ENCODE data around the gene CRIP2. TPM values are rescaled to one million over a fixed set of nuclear protein-coding genes. Genes with fewer than 3 reads are reported as not detected.
A peak's percentile ranks its signal among the peaks of the same experiment; 100 is the strongest.

Gene CRIP2, protein sequence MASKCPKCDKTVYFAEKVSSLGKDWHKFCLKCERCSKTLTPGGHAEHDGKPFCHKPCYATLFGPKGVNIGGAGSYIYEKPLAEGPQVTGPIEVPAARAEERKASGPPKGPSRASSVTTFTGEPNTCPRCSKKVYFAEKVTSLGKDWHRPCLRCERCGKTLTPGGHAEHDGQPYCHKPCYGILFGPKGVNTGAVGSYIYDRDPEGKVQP
- 23.8 TPM for total RNA-seq

DNA sequence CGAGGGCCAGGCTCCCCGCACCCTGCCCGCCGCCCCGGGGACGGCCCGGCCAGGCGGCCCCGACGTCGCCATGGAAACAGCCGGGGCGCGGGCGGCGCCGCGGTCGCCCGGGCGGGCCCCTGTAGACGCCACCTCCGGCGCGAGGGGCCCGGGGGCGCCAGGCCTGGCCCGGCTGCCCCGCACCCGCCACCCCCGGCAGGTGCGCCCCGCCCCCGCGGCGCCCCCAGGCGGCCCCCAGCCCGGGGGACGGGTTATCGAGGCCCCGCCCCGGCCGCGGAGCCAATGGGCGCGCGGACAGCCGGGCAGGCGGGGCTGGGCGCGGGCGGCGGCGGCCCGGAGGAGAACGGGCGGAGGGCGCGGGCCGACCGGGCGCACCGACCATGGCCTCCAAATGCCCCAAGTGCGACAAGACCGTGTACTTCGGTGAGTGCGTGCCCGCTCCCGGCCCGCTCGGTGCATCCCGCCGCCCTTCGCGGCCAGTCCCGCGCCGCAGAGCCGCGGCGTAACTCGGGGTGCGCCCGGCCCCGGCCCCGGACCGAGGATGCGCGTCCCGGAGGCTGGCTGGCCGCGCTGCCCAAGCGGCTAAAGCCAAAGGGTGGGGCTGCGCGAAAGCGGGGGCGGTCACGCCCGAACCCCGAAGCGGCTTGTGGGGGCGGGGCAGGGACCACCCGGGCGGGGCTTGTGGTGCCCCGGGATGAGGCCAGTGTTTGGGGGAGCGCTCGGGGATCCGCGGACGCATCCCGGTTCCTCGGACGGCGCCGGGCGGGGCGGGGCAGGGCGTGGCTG, at the start of gene CRIP2:
Gene CRIP2, plus strand, starts transcription at position 339 of the 786 bp plus-strand sequence. Its CDS starts 42 bp downstream, at position 381.
- no peak for DNase-seq (ENCODE audit: low spot score)
- peak; percentile 41 for ATAC-seq

DNA sequence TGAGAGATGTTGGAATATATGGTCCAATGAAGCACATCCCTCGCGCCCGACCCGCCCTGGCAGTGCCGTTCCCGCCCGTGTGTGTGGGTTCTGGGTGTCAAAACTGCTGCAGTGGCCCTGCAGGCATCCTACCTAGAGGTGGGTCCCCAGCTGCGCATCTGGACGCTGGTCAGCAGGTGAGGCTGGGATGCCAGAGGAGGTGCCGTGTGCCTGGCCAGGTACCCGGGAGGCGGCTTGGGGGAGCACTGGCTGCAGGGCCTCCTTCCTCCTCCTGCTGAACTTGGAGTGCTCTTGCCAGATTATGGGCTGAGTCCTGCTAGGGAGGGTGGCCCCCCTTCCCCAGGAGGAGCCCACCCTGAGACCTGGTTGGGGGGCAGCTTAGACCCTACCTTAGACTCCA, 49.8 kb upstream of the CRIP2 start:
- DNase-seq (ENCODE audit: low spot score), result no peak
- ATAC-seq, result no peak

DNA sequence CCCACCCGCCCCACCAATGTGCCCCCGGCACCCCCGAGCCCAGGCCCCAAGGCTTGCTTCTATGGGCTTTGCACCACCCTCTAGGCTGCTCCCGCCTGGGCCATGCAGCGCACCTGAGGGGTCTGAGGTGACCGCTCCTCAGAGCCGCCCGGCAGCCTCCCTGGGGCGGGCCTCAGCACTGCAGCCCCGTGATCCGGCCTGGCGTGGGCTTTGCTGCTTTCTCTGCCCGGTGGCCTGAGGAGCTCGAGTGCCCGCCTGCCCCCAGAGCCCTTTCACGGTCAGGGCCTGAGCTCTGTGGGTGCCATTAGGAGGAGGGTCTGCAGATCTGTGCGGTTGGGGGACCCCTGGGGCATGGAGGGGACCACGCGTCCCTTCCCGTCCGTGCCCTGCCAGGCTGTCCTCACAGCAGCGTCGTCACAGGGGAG, 48.8 kb upstream of the CRIP2 start:
- DNase-seq (ENCODE audit: low spot score), result no peak
- no peak for ATAC-seq

DNA sequence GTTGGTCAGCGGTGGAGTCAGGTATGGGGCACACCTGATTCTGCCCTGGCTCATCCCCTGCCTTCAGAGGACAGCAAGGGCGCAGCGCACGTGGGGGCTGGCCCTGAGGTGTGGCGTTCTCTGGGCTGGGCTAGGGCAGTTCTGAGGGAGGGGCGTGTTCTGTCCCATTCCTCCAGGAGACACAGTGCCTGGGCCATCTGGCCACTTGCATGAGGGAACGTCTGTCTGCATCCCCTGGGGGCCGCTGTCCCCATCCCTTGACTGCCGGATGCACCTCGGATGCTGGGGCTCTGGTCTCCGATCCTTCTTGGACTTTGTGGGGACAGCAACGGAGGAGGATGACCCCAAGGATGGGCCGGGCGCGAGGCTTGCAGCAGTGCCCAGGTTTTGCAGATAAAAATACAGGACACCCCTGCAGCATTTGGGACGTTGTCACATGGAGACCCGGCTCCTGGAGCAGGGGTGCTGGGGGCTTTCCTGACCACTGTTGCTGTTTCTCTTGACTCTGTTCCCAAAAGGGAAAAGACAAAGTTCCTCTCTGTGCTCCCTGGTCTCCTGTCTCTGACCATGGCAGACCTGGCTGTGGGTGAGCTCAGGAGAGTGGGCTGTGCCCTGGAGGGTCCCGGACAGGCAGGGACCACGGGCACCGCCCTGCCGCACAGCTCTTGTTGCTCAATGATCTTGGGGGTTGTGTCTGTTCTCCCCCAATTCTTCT, 48.0 kb upstream of the CRIP2 start:
- no peak for ATAC-seq
- DNase-seq (ENCODE audit: low spot score), result no peak

DNA sequence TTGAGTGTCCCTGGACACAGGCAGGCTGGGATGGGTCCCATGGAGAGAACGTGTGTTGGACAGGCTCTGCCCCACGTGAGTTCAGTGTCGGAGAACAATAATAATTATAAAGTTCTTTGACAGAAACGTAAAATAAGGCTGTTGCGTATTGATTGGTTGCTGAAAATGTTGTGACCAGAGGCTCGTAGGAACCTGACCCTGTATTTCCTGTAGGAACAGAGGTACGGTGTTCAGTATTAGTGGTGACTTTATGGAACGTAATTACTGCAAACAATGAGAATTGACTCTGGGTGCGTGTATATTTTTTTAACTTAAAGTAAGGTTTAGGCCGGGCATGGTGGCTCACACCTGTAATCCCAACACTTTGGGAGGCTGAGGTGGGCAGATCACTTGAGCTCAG, 47.2 kb upstream of the CRIP2 start:
- no peak for ATAC-seq
- DNase-seq (ENCODE audit: low spot score), result no peak

DNA sequence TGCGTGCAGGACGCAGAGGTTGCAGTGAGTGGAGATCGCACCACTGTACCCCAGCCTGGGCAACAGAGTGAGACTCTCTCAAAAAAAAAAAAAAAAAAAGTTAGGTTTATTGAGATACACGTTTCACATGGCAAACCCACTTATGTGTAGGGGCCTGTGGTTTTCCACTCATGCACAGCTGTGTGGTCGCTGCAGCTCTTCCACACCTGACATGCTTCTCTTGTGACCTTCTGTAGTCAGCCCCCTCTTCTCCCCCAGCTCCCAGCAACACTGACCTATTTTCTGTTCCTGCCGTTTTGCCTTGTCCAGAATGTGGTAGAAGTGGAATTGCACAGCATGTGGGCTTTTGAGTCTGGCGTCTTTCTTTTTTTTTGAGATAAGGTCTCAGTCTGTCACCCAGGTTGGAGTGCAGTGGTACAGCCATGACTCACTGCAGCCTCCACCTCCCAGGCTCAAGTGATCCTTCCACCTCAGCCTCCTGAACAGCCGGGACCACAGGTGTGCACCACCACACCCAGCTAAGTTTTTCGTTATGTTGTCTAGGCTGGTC, 46.6 kb upstream of the CRIP2 start:
- DNase-seq (ENCODE audit: low spot score), result no peak
- ATAC-seq, result no peak

DNA sequence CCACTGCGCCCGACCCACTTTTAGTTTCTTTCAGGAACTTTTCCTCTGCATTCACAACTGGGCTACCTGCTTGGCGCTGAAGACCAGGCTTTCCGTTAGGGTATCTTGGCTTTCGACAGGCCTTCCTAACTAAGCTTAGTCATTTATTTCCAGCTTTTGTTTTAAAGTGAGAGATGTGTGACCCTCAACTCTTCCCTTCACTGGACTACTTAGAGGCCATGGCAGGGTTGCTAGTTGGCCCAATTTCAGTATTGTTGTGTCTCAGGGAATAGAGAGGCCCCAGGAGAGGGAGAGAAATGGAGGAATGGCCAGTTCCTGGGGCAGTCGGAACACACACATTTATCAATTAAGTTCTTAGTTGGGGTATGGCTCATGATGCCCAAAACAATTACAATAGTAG, 44.6 kb upstream of the CRIP2 start:
- no peak for DNase-seq (ENCODE audit: low spot score)
- ATAC-seq, result no peak

DNA sequence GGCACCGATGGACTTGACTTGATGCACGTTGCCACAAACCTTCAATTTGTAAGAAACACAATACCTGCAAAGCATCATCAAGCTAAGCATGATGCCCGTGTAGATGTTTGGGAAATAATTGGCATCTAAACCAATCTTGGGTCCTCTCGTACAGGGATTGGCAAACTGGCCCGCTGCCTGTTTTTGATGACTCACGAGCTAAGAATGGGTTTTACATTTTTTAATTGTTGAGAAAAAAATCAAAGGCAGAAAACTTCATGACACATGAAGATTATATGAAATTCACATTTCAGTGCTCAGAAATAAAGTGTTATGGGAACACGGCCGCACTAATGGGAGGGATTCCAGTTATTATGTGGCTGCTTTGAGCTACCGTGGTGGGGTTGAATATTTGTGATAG, 44.1 kb upstream of the CRIP2 start:
- ATAC-seq, result no peak
- no peak for DNase-seq (ENCODE audit: low spot score)

DNA sequence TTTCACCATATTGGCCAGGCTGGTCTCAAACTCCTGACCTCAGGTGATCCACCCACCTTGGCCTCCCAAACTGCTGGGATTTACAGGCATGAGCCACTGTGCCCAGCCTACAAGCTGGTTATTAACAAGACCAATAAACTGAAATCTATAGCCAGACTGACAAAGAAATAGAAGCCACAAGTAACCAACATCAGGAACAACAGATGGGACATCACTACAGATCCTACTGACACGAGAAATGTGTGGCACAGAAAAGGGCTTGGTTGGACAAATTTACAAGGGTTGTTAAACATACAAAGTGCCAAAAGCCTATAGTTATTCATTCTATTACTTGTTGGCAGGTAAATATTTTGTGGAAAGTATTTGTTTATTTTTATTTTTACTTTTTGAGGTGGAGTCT, 43.4 kb upstream of the CRIP2 start:
- ATAC-seq, result no peak
- no peak for DNase-seq (ENCODE audit: low spot score)

DNA sequence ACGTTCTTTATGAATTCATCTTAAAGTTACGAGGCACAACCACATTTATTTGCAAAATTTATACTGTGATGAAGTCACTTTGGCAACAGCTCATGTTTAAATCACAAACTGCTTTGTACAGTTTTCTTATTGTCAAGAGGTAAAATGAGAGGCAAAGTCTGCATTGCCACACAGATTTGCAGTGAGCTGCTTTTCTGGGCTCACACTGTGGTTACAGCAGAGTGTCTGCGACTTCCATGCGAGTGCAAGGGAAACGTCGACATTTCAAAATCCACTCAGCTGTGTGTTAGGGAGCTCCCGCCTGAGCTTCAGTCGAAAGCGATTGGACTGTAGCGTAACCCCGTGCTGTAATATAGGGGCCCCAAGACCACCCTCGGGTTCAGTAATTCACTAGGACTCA, 42.0 kb upstream of the CRIP2 start:
- peak; percentile 73 for ATAC-seq
- no peak for DNase-seq (ENCODE audit: low spot score)

DNA sequence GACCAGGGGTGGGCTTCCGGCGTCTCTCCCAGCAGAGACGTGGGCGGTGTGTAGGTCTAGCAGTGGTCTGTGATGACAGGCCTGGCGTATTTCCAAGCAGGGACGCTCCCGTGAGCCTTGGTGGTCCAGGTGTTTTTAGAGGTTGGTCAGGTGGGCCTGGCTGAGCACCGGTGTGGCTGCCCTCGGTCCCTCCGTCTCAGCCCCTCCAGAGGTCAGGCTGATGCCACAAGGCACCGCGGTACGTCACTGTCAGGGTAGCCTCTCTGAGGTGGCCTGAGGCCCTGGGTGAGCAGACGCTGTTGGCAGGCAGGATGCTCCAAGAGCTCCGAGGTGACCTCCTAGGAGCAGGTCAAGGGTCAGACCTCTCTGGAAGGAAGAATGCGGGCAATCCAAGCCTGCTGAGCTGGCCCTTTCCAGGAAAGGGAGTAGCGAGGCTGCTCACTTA, 41.4 kb upstream of the CRIP2 start:
- DNase-seq (ENCODE audit: low spot score) (no peak), ATAC-seq (peak; percentile 42)

DNA sequence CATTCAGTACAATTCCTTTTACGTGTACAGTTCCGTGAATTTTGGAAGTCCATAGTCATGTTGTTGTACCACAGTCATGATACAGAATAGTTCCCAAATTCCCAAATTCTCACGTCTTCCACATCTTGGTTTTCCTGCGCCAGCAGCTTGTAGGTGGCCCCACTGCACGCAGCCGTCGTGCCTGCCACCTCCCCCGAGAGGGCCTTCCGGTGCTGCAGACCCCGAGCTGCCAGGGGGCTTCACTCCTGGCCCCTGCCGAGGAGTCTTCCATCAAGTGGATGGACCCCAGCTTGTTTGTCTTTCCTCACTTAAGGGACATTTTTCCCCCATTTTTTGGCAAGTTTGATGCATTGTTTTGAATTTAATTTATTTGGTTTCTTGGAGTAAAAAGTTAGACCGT, 38.2 kb upstream of the CRIP2 start:
- DNase-seq (ENCODE audit: low spot score), result no peak
- no peak for ATAC-seq

DNA sequence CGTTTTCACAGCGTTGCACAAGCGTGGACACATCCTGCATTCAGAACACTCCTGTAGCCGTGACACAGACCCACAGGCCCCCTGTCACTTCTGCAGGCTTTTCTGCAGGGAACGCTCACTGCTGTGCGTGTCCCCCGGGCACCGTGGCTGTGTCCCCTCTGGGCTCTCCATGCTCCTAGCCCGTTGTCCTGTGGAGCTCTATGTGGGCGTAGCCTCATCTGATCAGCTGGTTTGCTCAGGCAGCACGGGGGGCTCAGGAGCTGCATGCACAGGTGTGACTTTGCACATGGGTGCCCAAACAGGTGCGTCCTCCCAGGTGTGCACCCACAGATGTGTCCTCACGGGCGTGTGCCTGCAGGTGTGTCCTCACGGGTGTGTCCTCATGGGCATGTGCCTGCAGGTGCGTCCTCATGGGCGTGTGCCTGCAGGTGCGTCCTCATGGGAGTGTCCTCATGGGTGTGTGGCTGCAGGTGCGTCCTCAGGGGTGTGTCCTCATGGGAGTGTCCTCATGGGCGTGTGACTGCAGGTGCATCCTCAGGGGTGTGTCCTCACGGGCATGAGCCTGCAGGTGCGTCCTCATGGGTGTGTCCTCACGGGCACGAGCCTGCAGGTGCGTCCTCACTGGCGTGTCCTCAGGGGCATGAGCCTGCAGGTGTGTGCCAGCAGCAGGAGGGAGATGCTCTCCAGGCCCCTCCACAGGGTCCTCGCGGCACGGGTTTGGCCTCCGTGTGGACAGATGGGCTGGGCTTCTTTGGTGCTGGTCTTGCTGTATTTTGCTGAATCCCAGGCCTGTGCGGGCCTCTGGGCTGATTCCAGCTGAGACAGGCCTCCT, 37.5 kb upstream of the CRIP2 start:
- DNase-seq (ENCODE audit: low spot score) (no peak), ATAC-seq (no peak)

DNA sequence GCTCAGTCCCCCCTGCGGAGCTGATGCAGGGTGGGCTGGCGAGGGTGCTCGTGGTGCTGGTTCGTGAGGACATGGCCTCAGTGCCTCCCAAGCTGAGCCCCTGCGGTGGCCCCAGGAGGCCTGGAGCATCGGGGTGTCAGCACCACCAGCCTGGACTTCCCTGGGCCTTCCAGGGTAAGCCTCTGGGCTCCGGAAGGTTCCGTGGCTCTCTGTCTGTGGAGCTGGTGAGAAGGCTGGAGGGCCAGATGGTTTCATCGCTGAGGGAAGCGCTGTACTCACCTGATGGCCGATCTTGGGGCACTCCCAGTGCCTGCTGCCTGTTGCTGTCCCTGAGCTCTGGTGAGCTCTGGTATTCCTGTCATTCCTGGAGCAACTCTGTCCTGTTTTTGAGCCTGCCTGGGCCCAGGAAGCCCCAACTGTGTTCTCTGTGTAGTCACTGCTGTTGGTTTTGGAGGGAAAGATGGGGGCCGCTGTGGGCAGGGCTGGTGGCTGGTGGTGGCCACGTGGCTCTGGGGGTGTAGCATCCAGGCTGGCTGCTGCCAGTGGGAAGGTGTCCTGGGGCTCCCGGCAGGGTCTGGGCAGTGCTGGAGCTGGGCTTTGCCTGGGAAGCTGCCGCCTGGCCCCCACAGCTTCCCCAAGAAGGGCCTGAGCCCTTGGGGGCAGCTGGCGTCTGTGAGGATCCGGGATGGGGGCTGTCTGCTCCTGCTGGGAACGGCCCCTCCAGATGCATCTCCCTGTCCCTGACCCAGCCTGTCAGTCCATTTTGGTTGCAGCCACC, 36.7 kb upstream of the CRIP2 start:
- no peak for DNase-seq (ENCODE audit: low spot score)
- ATAC-seq, result no peak

DNA sequence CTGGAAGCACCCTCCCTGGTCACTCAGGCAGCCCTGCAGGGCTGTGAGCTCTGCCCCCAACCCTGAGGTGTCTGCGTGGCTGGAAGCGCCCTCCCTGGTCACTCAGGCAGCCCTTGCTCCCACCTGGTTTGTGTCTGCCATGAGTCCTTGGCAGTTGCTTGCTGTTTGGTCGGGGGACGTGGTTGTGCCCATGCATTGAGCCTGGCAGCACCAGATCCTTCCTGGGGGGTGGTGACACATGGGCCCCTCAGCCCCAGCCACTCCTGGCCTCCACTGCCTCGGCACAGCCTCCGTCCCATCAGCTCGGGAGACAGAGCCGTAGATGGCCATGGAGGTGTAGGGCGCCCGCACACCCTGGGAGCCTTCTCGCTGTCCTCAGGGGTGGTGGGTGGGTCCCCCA, 35.4 kb upstream of the CRIP2 start:
- DNase-seq (ENCODE audit: low spot score), result no peak
- no peak for ATAC-seq

DNA sequence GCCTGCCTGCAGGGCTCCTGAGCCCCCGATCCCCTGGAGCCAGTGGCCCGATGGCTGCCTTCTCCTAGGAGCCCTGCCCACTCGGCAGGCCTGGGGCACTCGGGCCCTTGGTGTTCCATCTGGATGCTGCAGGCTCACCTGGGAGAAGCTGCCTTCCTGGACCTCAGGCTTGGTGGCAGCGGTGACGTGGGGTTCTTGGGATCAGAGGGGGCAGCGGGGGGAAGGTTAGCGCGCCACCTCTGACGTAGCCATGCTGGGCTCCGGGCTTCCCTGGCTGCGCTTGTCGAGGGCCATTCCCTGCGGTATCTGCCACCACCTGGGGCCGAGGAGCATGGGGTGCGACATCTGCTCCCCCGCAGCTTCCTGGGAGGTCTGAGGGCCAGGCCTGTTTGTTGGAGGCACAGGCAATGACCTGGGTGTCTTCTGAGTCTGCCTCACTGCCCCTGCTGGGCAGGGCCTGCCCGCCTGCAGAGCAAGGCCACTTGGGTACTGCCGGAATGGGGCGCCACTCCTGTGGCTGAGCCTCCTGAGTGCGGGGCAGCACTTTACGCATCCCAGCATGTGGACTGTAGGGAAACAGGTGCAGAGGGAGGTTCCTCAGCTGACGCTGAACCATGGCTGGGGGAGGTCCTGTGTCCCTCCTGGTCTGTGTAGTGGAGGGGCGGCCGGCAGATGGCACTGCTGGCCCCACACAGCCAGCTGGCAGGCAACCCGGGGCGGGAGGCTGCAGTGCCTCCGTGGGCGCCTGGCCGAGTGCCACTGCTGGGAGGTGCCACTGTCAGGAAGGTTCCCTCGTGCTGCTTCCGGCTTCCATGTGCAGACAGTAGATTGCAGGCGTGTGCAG, 34.7 kb upstream of the CRIP2 start:
- peak; percentile 66 for DNase-seq (ENCODE audit: low spot score)
- peak; percentile 81 for ATAC-seq

DNA sequence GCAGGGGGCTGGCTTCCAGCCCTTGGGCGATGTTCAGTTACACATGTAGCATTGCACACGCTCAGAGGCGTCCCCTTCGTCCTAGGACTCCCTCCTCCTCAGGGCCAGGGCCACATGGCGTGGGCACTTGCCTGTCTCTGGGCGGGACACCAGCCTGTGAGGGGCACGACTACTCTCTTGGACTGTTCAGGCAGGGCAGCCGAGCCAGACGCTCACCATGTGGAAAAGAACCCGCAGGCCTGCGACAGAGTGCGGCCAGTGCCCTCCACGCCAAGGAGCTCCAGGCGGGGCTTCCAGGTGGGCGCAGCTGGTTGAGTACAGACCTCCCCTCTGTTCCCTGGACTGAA, 34.1 kb upstream of the CRIP2 start:
- ATAC-seq, result no peak
- no peak for DNase-seq (ENCODE audit: low spot score)

DNA sequence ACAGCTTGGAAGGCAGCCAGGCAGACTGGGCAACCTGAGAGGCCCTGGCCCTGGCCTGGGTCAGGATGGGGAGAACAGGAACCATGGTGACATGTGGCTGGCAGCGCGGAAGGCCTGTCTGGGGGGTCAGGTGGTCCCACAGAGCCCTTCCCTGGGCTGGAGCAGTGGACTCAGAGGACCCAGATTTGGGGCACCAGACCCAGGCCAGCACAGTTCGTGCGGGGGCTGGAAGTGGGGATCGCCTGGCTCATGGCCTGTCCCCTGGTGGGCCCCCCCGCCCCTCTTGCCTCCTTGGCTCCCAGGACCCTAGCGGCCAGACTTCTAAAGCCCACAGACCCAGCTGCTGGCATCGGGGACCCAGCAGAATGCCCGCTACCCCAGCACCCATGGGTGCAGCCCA, 33.6 kb upstream of the CRIP2 start:
- ATAC-seq, result no peak
- DNase-seq (ENCODE audit: low spot score), result no peak

DNA sequence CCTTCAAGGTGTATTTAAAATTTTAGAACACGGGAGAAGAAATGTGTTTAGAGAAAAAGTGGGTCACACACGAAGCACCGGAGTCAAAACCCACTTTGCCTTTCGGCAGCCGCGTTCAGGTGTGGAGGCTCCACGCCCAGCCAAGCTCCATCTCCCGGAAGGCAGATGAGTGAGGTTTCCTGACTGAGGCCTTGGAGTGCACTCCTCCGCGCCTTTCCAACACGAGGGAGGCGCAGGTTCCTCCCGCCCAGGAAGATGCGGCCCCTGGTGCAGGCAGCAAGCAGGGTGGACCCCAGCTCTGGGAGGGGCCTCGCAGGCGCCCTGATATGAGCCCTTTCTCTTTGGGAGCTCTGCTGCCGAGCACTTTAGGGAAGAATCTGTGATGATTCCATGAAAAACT, 32.5 kb upstream of the CRIP2 start:
- no peak for DNase-seq (ENCODE audit: low spot score)
- no peak for ATAC-seq

All from left lobe of liver (tissue), 2 donors.